ENCODE measurements around the gene EYA4. TPM values are rescaled to one million over a fixed set of nuclear protein-coding genes. Genes with fewer than 3 reads are reported as not detected.

Gene EYA4
- total RNA-seq, 2 experiments from 2014 or later: not detected

DNA sequence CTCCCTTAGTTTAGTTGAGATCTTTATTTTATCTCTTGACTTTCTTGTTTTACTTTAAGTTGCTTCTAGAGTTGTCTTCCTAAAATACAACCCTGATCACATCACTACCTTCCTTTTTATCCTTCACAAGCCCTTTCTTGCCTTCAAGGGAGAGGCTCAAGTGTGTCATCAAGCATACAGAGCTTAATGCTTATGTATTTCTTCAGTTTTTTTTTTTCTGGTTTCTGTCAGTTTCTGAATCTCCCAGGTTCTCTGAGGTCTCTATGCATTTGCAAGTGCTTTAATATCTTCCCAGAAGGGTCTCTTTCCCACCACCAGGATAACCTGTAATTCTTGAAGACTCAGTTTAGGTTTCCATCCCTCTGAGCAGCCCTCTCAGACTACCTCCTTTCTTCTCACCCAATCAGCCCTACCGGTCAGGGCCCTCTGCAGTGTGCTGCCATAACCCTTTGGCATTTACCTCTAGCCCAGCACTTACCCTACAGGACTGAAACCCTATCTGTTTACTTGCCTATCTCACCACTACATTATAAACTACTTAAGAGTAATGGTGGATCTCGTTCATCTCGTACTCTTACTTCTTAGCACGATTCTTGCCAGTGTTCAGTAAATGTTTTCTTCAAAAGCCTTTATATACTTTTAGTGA is 36.9 kb downstream of the EYA4 start:
- ChIA-PET CTCF (no interaction called here), POLR2A (no interaction called here)

DNA sequence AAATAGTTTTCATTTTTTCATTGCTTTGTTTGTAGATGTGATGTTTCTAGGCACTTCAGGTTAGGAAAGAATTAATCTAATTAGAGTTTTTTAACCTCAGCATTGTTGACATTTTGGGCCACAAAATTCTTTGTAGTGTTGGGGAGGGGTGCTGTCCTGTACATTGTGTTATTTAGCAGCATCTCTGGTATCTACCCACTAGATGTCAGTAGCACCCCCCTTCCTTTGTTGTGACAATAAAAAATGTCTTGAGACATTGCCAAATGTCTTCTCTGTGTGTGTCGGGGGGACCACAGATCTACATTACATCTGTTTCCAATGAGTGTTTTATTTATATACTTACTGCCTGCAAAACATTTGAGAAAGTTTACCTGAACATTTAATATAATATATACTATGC is 45.6 kb downstream of the EYA4 start:
- CTCF ChIA-PET: no interaction called here
- POLR2A ChIA-PET: no interaction called here

DNA sequence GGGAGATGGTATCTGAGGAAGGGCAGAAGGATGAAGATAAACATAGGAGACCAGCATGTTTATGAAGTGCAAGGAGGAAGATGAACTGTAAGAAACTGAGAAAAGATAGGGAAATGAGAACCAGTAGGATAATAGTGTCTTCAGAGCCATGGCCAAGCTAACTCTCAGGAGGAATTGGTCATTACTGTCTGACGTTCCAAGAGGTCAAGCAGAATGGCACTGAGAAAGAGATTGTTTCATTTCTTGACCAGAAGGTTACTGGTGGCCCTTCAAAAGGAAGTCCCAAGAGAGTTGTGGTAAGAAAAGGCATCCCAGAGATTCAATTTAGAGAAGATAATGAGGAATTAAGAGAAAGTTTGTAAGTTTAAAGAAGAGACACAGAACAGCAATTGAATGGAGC is 47.5 kb downstream of the EYA4 start:
- CTCF ChIA-PET: no interaction called here
- POLR2A ChIA-PET: no interaction called here

GRCh38 chr6:133289733-133290306 is 48.7 kb downstream of the EYA4 start:
- ChIA-PET CTCF (no interaction called here), POLR2A (no interaction called here)

GRCh38 chr6:133290930-133291329 is 49.8 kb downstream of the EYA4 start:
- ChIA-PET CTCF (interaction anchor here (0.6 kb wide), 1 partner anchor 28 kb away, joined by 3 read pairs; no protein-coding TSS in a partner anchor), POLR2A (no interaction called here)

DNA sequence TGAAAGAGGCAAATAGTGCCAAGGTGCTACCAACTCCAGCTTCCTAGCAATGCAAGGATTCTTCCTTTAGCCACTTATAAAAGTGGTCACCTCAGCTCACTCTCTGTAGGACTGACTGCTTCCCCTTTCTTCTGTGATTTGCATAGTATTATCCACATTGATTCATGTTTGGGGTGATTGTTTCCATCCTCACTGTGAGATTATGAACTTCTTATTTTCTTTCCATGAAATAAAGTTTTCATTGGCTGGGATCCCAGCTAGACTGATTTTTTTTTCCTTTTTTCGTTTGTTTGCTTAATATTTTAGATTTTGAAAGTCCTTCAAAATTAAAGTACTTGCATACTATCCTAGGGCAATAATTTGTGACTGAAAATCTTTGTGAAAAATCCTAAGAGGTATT is 50.5 kb downstream of the EYA4 start:
- CTCF ChIA-PET: no interaction called here

DNA sequence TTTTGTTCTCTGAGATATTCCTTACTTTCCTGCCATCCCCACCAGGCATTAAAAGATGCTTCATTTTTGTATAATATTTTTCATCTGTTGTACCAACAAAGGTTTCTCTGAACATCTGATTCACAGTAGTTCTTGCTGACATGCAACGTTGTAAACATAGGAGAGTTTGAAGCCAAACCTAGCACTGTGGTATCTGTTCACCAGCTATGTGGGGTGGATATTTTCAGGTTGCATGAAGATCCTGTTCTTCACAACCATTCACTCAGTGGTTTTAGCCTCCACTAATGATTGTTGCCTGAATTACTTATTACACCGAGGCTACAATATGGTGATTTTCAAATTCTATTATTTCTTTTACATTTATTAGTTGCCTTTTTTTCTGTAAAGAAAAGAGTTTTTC is 56.5 kb downstream of the EYA4 start:
- ChIA-PET POLR2A (no interaction called here), CTCF (no interaction called here)

More for the DNA sequence above, 50.5 kb downstream of the EYA4 start:
- POLR2A ChIA-PET: no interaction called here

DNA sequence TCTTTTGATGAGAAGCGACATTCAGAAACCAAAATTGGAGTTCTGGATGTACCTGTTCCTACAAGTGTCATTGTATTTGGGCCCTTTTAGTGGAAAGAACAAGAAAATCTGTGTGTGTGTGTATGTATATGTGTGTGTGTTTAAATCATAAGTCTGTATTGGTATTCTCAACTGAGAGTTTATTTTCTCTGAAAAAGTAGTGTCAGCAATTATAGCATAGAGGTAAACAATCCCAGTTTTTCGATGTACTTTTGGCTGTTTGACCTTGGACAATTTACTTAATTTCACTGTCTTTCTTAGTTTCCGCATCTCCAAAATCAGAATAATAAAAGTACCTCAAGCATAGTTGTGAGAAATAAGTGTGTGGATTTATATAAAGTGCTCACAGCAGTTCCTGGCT is 57.2 kb downstream of the EYA4 start:
- ChIA-PET POLR2A (no interaction called here), CTCF (no interaction called here)

GRCh38 chr6:133298801-133299200 is 57.6 kb downstream of the EYA4 start:
- ChIA-PET POLR2A (no interaction called here), CTCF (no interaction called here)

DNA sequence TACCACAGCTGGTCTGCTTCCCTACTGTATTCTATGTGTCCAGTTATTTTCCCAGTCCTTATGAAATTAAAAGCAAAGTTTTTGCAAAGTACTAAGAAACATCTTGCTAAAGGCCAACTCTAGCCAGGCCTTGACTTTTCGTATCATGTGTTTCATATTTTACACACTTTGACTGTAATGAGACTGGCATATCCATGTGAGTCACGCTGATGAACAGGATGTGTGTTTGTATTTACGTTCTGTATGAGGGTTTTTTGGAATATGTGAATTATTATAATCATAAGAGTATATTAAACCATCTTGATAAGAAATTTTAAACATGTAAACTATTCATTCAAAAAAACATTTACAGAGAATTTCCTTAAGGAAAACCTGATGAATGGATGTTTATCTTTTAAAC is 59.7 kb downstream of the EYA4 start:
- ChIA-PET CTCF (no interaction called here), POLR2A (no interaction called here)

GRCh38 chr6:133301835-133302234 is 60.7 kb downstream of the EYA4 start:
- ChIA-PET POLR2A (no interaction called here), CTCF (no interaction called here)

- ChIA-PET POLR2A (no interaction called here), CTCF (no interaction called here)
Observed at GRCh38 chr6:133306931-133307330, 65.8 kb downstream of the EYA4 start.

DNA sequence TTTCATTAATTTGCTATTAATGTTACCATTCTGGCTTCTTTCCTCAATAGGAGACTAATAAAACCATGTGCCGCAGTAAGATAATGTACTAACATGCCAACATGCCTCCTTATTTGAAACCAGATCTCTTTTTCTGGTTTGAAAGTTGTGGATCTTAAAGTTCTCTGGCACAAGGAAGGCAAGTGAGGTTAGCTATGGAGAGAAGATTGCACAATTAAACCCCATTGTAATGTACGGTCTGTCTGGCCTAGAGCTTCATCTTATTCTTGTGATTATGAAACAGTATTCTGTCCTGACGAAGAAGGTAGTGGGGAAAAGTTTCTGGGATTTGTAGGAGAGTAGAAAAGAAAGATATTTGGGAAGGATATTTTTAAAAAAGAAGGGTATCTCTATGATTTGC is 68.4 kb downstream of the EYA4 start:
- ChIA-PET CTCF (no interaction called here), POLR2A (no interaction called here)

DNA sequence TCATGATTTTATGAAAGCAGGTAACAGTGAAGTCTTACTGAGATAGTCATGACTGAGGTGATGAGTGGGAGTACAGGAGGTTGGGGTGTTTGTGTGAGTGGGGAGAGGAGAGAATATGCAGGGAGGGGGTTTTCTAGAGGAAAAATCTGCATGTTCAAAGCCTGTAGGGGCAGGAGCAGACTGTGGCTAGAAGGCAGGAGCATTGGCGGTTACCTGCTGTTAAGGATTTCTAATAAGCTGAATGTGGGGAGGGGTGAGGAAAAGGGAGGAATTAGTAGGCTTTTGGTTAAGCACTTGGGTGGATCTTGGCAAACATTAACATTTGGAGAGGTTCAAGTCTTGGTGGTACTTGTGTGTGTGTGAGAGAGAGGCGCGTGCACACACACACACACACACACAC is 70.8 kb downstream of the EYA4 start:
- CTCF ChIA-PET: no interaction called here
- POLR2A ChIA-PET: no interaction called here

DNA sequence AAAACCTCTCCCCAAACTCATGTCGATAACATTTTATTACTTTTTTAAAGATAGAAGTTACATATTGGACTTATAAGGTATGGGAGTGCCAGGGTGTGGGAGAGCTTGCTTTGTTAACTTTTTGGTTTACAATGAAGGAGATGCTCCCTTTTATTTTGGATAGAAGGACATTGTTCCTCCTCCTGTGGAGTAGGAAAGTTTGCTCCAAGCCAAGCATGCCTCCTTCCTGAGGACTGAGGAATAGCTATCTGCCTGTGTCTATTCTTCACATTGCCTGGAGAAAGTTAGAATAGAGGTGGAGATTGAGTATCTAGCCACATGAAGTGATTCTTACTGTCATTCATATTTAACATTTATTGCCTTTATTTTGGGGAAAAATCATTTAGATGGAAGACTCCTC is 71.9 kb downstream of the EYA4 start:
- POLR2A ChIA-PET: no interaction called here
- CTCF ChIA-PET: no interaction called here

- CTCF ChIA-PET: no interaction called here
- POLR2A ChIA-PET: no interaction called here
Observed at GRCh38 chr6:133314947-133315346, 73.8 kb downstream of the EYA4 start.

DNA sequence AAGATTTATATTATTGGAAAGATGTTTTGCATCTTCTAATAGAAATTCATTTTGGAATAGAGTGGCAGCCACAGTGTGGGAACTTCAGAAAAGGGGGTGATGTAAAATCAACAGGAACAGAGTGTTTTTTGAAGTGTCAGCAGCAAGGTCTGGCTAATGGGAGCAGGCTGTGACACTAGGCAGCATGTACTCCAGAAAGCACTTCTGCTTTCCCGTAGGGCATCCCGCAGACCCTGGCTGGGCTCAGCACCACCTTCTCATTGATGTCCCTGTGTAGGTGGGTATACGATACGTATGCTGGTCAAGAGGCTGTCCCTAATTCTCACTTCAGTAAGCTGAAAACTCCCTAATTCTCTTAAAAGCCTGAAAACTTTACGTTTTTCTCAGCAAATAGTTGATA is 74.7 kb downstream of the EYA4 start:
- POLR2A ChIA-PET: no interaction called here
- CTCF ChIA-PET: no interaction called here

- ChIA-PET POLR2A (no interaction called here), CTCF (no interaction called here)
Observed at GRCh38 chr6:133317704-133318103, 76.5 kb downstream of the EYA4 start.

DNA sequence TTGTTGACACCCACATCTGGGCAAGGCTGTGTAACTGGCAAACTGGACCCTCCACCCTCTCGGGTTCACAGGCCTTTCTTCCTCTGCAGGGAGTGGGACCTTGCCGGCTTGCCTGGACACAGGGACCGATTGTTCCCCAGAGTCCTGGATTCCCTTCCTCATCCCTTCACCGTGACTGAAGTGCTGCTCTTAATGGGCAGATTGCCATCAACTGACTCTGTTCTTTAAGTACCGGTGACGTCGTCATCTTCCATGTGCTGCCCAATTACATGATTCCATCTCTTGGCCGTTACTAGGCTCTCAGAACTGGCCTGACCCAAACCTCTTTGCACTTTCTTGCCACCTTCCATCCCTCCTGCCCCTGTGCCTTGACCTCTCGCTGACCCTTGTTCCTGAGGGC is 85.4 kb downstream of the EYA4 start:
- POLR2A ChIA-PET: no interaction called here

GRCh38 chr6:133333852-133334251 is 92.7 kb downstream of the EYA4 start:
- ChIA-PET POLR2A (no interaction called here), CTCF (no interaction called here)

More for the DNA sequence above, 85.4 kb downstream of the EYA4 start:
- CTCF ChIA-PET: no interaction called here

- ChIA-PET CTCF (no interaction called here), POLR2A (no interaction called here)
Observed at GRCh38 chr6:133337308-133337707, 96.2 kb downstream of the EYA4 start.

- ChIA-PET CTCF (no interaction called here), POLR2A (no interaction called here)
Observed at GRCh38 chr6:133339543-133340384, 98.6 kb downstream of the EYA4 start.
